Upper lobe of left lung (tissue), 6 donors: ENCODE data around the gene OR2Y1. TPM values are rescaled to one million over a fixed set of nuclear protein-coding genes. Genes with fewer than 3 reads are reported as not detected.
"Not testable (repeated sequence)": the region's sequence is repeated elsewhere in the genome, so short reads cannot be mapped to it uniquely, and the experiment has no call there.

Source experiments
- ATAC-seq, 2 donors: fragments of 200-7000 bp; cut with Tn5 transposase; one replicate each; pipeline ENCODE4 v1.9.1; 2022; ENCODE audit warnings: mild to moderate bottlenecking in 2 of 2, moderate library complexity in 2 of 2; ENCODE audit not compliant: low FRiP score in 2 of 2
- DNase-seq, 2 donors: peaks; one replicate each; pipeline ENCODE4 v3.0.0-alpha.2; 2019 to 2020
- H3K27ac ChIP-seq, 4 donors: fragments of 200-600 bp; sonication (generic); one replicate each; pipeline ENCODE4 v1.5.1; 2016 to 2019
- H3K27me3 ChIP-seq, 4 donors: fragments of 200-600 bp; sonication (generic); one replicate each; pipeline ENCODE4 v1.5.1; 2017 to 2019
- H3K36me3 ChIP-seq, 4 donors: fragments of 200-600 bp; sonication (generic); one replicate each; pipeline ENCODE4 v1.5.1; 2016 to 2019
- H3K4me1 ChIP-seq, 4 donors: fragments of 200-600 bp; sonication (generic); one replicate each; pipeline ENCODE4 v1.5.1; 2018 to 2019
- H3K4me3 ChIP-seq, 4 donors: fragments of 200-600 bp; sonication (generic); one replicate each; pipeline ENCODE4 v1.5.1; 2017 to 2019; ENCODE audit warnings: mild to moderate bottlenecking in 2 of 4, moderate library complexity in 1 of 4
- H3K9me3 ChIP-seq, 4 donors: fragments of 200-600 bp; sonication (generic); one replicate each; pipeline ENCODE4 v1.5.1; 2018 to 2019
- CTCF ChIP-seq, 6 experiments: fragments of 450-650 bp in 4 of 6; fragments of 200-600 bp in 2 of 6; sonication (generic) in 2 of 6; IDR thresholded peaks; one replicate each; pipeline ENCODE4 v1.5.1; 2016 to 2019; ENCODE audit warnings: antibody characterized with exemption in 6 of 6
- EP300 ChIP-seq, 4 donors: sonication (generic); formaldehyde crosslinking; IDR thresholded peaks; one replicate each; pipeline ENCODE4 v1.5.1; 2017; ENCODE audit warnings: antibody characterized with exemption in 4 of 4, control low read depth in 2 of 4
- POLR2A ChIP-seq, 4 donors: fragments of 450-650 bp; IDR thresholded peaks; one replicate each; pipeline ENCODE4 v1.5.1; 2016 to 2017; ENCODE audit warnings: antibody characterized with exemption in 4 of 4, mild to moderate bottlenecking in 2 of 4
- POLR2AphosphoS5 ChIP-seq, 2 donors: sonication (generic); formaldehyde crosslinking; IDR thresholded peaks; one replicate each; pipeline ENCODE4 v1.5.1; 2017; ENCODE audit warnings: antibody characterized with exemption in 2 of 2
- WGBS, 2 donors: methylation state at CpG; one replicate each; pipeline ENCODE4 v1.1.5; 2017 to 2018; 5-methylcytosine and 5-hydroxymethylcytosine counted together
- total RNA-seq, 6 donors: library from RNA; depleted of rRNA in 4 of 6; stranded (reverse); fragments of >200 nt in 4 of 6; gene quantifications; one replicate each; pipeline versions ENCODE4 v1.1.0 to v1.2.1, GENCODE V29; 2016 to 2021
- donor health status: DM: no; HTN: no; CAD: no; lungs with moderate emphysema.
- donor health status: DM: no; HTN: yes; CAD: no; lungs with severe emphysema.

The OR2Y1 gene
- total RNA-seq, 6 donors from 2014 or later = not detected

- no peak for ATAC-seq
- no peaks in the 10 kb centered on the region for H3K27me3 ChIP-seq
- H3K9me3 ChIP-seq = no peaks in the 10 kb centered on the region
- DNase-seq = no peak
- peaks cover 31 to 34% (median 32%) of the 10 kb centered on the region in 4 donors for H3K4me1 ChIP-seq
- peaks cover 0 to 11% (median under 1%) of the 10 kb centered on the region in 4 donors for H3K36me3 ChIP-seq
- no peak overlapping the region for H3K27ac ChIP-seq
- no peak overlapping the region for H3K4me3 ChIP-seq
- 91 to 93% methylated on average over 2 of the region's 2 CpGs for WGBS, 2 donors
- no peak for TF ChIP-seq POLR2A (IDR thresholded peaks at IDR 0.05)
- no peak for TF ChIP-seq CTCF (IDR thresholded peaks at IDR 0.05)
Measured at GRCh38 chr5:180782748-180783147, 42.9 kb upstream of the OR2Y1 start.

- not testable (repeated sequence) for ATAC-seq, H3K36me3 ChIP-seq, H3K27me3 ChIP-seq, H3K9me3 ChIP-seq, DNase-seq, H3K27ac ChIP-seq, H3K4me3 ChIP-seq
- peaks cover 22 to 26% (median 24%) of the 10 kb centered on the region in 4 donors for H3K4me1 ChIP-seq
- WGBS, 2 donors = 84 to 87% methylated on average over 14 of the region's 14 CpGs
Measured at GRCh38 chr5:180781900-180782326, 42.1 kb upstream of the OR2Y1 start.

GRCh38 chr5:180779985-180780610, 40.2 kb upstream of the OR2Y1 start:
- no peak for ATAC-seq
- 79 to 87% methylated on average over 10 of the region's 10 CpGs for WGBS, 2 donors
- H3K36me3 ChIP-seq = peaks cover 0 to 7% (median 0%) of the 10 kb centered on the region in 4 donors
- no peak overlapping the region for H3K27ac ChIP-seq
- TF ChIP-seq POLR2AphosphoS5 (IDR thresholded peaks at IDR 0.05) (no peak), EP300 (IDR thresholded peaks at IDR 0.05) (no peak), CTCF (IDR thresholded peaks at IDR 0.05) (no peak), POLR2A (IDR thresholded peaks at IDR 0.05) (no peak)
- no peak for DNase-seq
- H3K4me3 ChIP-seq = no peak overlapping the region
- H3K9me3 ChIP-seq = no peaks in the 10 kb centered on the region
- H3K4me1 ChIP-seq = peaks cover 4 to 8% (median 5%) of the 10 kb centered on the region in 4 donors
- no peaks in the 10 kb centered on the region for H3K27me3 ChIP-seq

- DNase-seq = no peak
- no peaks in the 10 kb centered on the region for H3K4me1 ChIP-seq
- TF ChIP-seq CTCF (IDR thresholded peaks at IDR 0.05) (no peak), POLR2AphosphoS5 (IDR thresholded peaks at IDR 0.05) (no peak), EP300 (IDR thresholded peaks at IDR 0.05) (no peak), POLR2A (IDR thresholded peaks at IDR 0.05) (no peak)
- H3K4me3 ChIP-seq = no peak overlapping the region
- WGBS, 2 donors = 97 to 100% methylated on average over 1 of the region's 1 CpG
- no peaks in the 10 kb centered on the region for H3K27me3 ChIP-seq
- H3K27ac ChIP-seq = no peak overlapping the region
- no peak for ATAC-seq
- peaks cover 0 to 2% (median under 1%) of the 10 kb centered on the region in 4 donors for H3K9me3 ChIP-seq
- peaks cover 0 to 7% (median 0%) of the 10 kb centered on the region in 4 donors for H3K36me3 ChIP-seq
Measured at GRCh38 chr5:180777475-180777874, 37.6 kb upstream of the OR2Y1 start.

- TF ChIP-seq POLR2AphosphoS5 (IDR thresholded peaks at IDR 0.05) = no peak
- TF ChIP-seq EP300 (IDR thresholded peaks at IDR 0.05) = no peak
- TF ChIP-seq CTCF (IDR thresholded peaks at IDR 0.05) = no peak
- no peak for TF ChIP-seq POLR2A (IDR thresholded peaks at IDR 0.05)
- no peak for ATAC-seq
- Histone ChIP-seq H3K27ac (no peak overlapping the region), H3K27me3 (no peaks in the 10 kb centered on the region), H3K36me3 (peaks cover 0 to 7% (median 0%) of the 10 kb centered on the region in 4 donors), H3K4me3 (no peak overlapping the region), H3K9me3 (peaks cover 0 to 13% (median 6%) of the 10 kb centered on the region in 4 donors), H3K4me1 (no peaks in the 10 kb centered on the region)
- WGBS, 2 donors = 98 to 100% methylated on average over 1 of the region's 1 CpG
- no peak for DNase-seq
Measured at GRCh38 chr5:180776376-180776775, 36.5 kb upstream of the OR2Y1 start.
